T-helper 2 cell treated with Interferon-gamma antibody and Interleukin-4, amounts not matched to agents 100 ng/mL and 5 ng/mL, for 36 hours (primary cell): Measurements from ENCODE around the gene MOB3B. TPM values are rescaled to one million over a fixed set of nuclear protein-coding genes. Genes with fewer than 3 reads are reported as not detected.
"Not testable (repeated sequence)": the region's sequence is repeated elsewhere in the genome, so short reads cannot be mapped to it uniquely, and the experiment has no call there.

Experiments used
- intact Hi-C: fragments of 100-400 bp; cut with micrococcal nuclease; formaldehyde crosslinking; loops from one replicate; pipeline ENCODE4 v1.15.1; 2023
- total RNA-seq: library from RNA; stranded (reverse); gene quantifications from 2 replicates; pipeline ENCODE4 v1.2.3, GENCODE V29; 2022

MOB3B gene
- total RNA-seq, 1 donor from 2014 or later, result 0.34 TPM

GRCh38 chr9:27453860-27454553 is 75.6 kb downstream of the MOB3B start:
- intact Hi-C loops, result no loop called here

GRCh38 chr9:27451207-27451797 is 78.3 kb downstream of the MOB3B start:
- intact Hi-C loops, result no loop called here

GRCh38 chr9:27450752-27451151 is 78.9 kb downstream of the MOB3B start:
- intact Hi-C loops, result no loop called here

- intact Hi-C loops, result not testable (repeated sequence)
These were observed 81.3 kb downstream of the MOB3B start for GRCh38 chr9:27448356-27448755.

- intact Hi-C loops, result no loop called here
These were observed 82.5 kb downstream of the MOB3B start for GRCh38 chr9:27447031-27447683.

- intact Hi-C loops, result no loop called here
These were observed 83.9 kb downstream of the MOB3B start for GRCh38 chr9:27445688-27446087.

GRCh38 chr9:27445057-27445595 is 84.5 kb downstream of the MOB3B start:
- intact Hi-C loops, result no loop called here

- intact Hi-C loops, result no loop called here
These were observed 87.2 kb downstream of the MOB3B start for GRCh38 chr9:27442464-27442863.

- intact Hi-C loops, result no loop called here
These were observed 87.9 kb downstream of the MOB3B start for GRCh38 chr9:27441741-27442070.

- intact Hi-C loops, result no loop called here
These were observed 88.5 kb downstream of the MOB3B start for GRCh38 chr9:27440888-27441740.

- intact Hi-C loops, result no loop called here
These were observed 91.1 kb downstream of the MOB3B start for GRCh38 chr9:27438522-27438921.

GRCh38 chr9:27437652-27438373 is 91.8 kb downstream of the MOB3B start:
- intact Hi-C loops, result no loop called here

- intact Hi-C loops, result no loop called here
These were observed 93.4 kb downstream of the MOB3B start for GRCh38 chr9:27436234-27436633.

- intact Hi-C loops, result loop anchor here (5.0 kb wide), 1 partner anchor 94 kb away; the partner anchor contains the start of gene MOB3B
These were observed 95.8 kb downstream of the MOB3B start for GRCh38 chr9:27433631-27434325.

- intact Hi-C loops, result loop anchor here (5.0 kb wide), 1 partner anchor 95 kb away; the partner anchor contains the start of gene MOB3B
These were observed 97.3 kb downstream of the MOB3B start for GRCh38 chr9:27432308-27432707.

GRCh38 chr9:27431543-27432147 is 98.0 kb downstream of the MOB3B start:
- intact Hi-C loops, result loop anchor here (5.0 kb wide), 1 partner anchor 96 kb away; the partner anchor contains the start of gene MOB3B

GRCh38 chr9:27430750-27431535 is 98.7 kb downstream of the MOB3B start:
- intact Hi-C loops, result loop anchor here (5.0 kb wide), 1 partner anchor 96 kb away; the partner anchor contains the start of gene MOB3B

GRCh38 chr9:27429917-27430316 is 99.7 kb downstream of the MOB3B start:
- intact Hi-C loops, result loop anchor here (5.0 kb wide), 1 partner anchor 97 kb away; the partner anchor contains the start of gene MOB3B

- intact Hi-C loops, result no loop called here
These were observed 100.2 kb downstream of the MOB3B start for GRCh38 chr9:27429436-27429835.
